ENCODE data around the gene PDE4D.

DNA sequence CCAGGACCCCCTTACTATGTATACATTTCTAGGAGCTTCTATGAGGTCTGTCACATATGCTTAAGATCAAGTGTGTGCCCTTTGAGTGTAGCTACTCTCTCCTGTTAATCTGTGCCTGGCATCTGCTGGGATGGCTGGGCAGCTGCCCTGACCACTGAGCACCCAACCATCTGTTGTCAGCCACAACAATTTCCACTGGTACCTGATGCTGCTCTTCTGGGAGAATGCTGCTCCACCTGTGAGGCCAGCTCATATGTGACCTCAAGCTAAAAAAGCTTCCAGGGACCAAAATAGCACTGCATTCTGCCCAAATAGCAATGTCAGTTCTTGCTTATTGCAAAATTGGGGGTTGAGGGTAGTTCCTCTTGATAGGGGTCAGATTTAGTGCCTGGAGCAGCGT, 715.0 kb downstream of the PDE4D start:
- TF ChIP-seq, protein P1, sequence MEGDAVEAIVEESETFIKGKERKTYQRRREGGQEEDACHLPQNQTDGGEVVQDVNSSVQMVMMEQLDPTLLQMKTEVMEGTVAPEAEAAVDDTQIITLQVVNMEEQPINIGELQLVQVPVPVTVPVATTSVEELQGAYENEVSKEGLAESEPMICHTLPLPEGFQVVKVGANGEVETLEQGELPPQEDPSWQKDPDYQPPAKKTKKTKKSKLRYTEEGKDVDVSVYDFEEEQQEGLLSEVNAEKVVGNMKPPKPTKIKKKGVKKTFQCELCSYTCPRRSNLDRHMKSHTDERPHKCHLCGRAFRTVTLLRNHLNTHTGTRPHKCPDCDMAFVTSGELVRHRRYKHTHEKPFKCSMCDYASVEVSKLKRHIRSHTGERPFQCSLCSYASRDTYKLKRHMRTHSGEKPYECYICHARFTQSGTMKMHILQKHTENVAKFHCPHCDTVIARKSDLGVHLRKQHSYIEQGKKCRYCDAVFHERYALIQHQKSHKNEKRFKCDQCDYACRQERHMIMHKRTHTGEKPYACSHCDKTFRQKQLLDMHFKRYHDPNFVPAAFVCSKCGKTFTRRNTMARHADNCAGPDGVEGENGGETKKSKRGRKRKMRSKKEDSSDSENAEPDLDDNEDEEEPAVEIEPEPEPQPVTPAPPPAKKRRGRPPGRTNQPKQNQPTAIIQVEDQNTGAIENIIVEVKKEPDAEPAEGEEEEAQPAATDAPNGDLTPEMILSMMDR (IDR thresholded peaks at IDR 0.05) = no peak
- TF ChIP-seq EZH2 (IDR thresholded peaks at IDR 0.05) = no peak
- no peak for TF ChIP-seq EZH2phosphoT487 (IDR thresholded peaks at IDR 0.05)

Measured in neural progenitor cell (in vitro differentiated cells).